ENCODE results near the gene PDLIM5.

The PDLIM5 gene

GRCh38 chr4:94436512-94436911 is 15.2 kb upstream of the PDLIM5 start:
- TF ChIP-seq ZBTB7A (IDR thresholded peaks at IDR 0.05; ENCODE audit: low read depth) (no peak), USF1 (IDR thresholded peaks at IDR 0.05) (no peak), FOXM1 (IDR thresholded peaks at IDR 0.05; ENCODE audit: borderline replicate concordance, low read depth) (no peak), TEAD4 (IDR thresholded peaks at IDR 0.05) (no peak), EP300 (IDR thresholded peaks at IDR 0.05; ENCODE audit: borderline replicate concordance) (no peak), RAD21 (IDR thresholded peaks at IDR 0.05; ENCODE audit: low read depth) (no peak), EGR1 (IDR thresholded peaks at IDR 0.05) (no peak), REST (IDR thresholded peaks at IDR 0.05; ENCODE audit: low read depth) (no peak), TAF1 (IDR thresholded peaks at IDR 0.05; ENCODE audit: low read depth) (no peak), TCF12 (IDR thresholded peaks at IDR 0.05; ENCODE audit: low read depth) (no peak), CREB1 (IDR thresholded peaks at IDR 0.05; ENCODE audit: low read depth) (no peak), CEBPB (IDR thresholded peaks at IDR 0.05) (no peak), NFIC (IDR thresholded peaks at IDR 0.05) (no peak), YY1 (IDR thresholded peaks at IDR 0.05; ENCODE audit: low read depth) (no peak), MAX (IDR thresholded peaks at IDR 0.05) (no peak)

GRCh38 chr4:94439606-94440005 is 12.1 kb upstream of the PDLIM5 start:
- TF ChIP-seq CEBPB (IDR thresholded peaks at IDR 0.05): no peak
- TF ChIP-seq TAF1 (IDR thresholded peaks at IDR 0.05; ENCODE audit: low read depth): no peak
- no peak for TF ChIP-seq EP300 (IDR thresholded peaks at IDR 0.05; ENCODE audit: borderline replicate concordance)
- no peak for TF ChIP-seq YY1 (IDR thresholded peaks at IDR 0.05; ENCODE audit: low read depth)
- TF ChIP-seq FOXM1 (IDR thresholded peaks at IDR 0.05; ENCODE audit: borderline replicate concordance, low read depth): no peak
- no peak for TF ChIP-seq TEAD4 (IDR thresholded peaks at IDR 0.05)
- no peak for TF ChIP-seq EGR1 (IDR thresholded peaks at IDR 0.05)
- TF ChIP-seq RAD21 (IDR thresholded peaks at IDR 0.05; ENCODE audit: low read depth): no peak
- no peak for TF ChIP-seq ZBTB7A (IDR thresholded peaks at IDR 0.05; ENCODE audit: low read depth)
- no peak for TF ChIP-seq MAX (IDR thresholded peaks at IDR 0.05)
- no peak for TF ChIP-seq REST (IDR thresholded peaks at IDR 0.05; ENCODE audit: low read depth)
- TF ChIP-seq NFIC (IDR thresholded peaks at IDR 0.05): no peak
- no peak for TF ChIP-seq CREB1 (IDR thresholded peaks at IDR 0.05; ENCODE audit: low read depth)
- no peak for TF ChIP-seq TCF12 (IDR thresholded peaks at IDR 0.05; ENCODE audit: low read depth)
- TF ChIP-seq USF1 (IDR thresholded peaks at IDR 0.05): no peak

- TF ChIP-seq MAX (IDR thresholded peaks at IDR 0.05) (no peak), TEAD4 (IDR thresholded peaks at IDR 0.05) (no peak)
These were observed 9.9 kb upstream of the PDLIM5 start for GRCh38 chr4:94441838-94442237.

GRCh38 chr4:94442251-94442650 is 9.5 kb upstream of the PDLIM5 start:
- TF ChIP-seq TEAD4 (IDR thresholded peaks at IDR 0.05) (no peak), EP300 (IDR thresholded peaks at IDR 0.05; ENCODE audit: borderline replicate concordance) (no peak), MAX (IDR thresholded peaks at IDR 0.05) (no peak), CREB1 (IDR thresholded peaks at IDR 0.05; ENCODE audit: low read depth) (no peak), TCF12 (IDR thresholded peaks at IDR 0.05; ENCODE audit: low read depth) (no peak), EGR1 (IDR thresholded peaks at IDR 0.05) (no peak), ZBTB7A (IDR thresholded peaks at IDR 0.05; ENCODE audit: low read depth) (no peak), YY1 (IDR thresholded peaks at IDR 0.05; ENCODE audit: low read depth) (no peak), USF1 (IDR thresholded peaks at IDR 0.05) (no peak), NFIC (IDR thresholded peaks at IDR 0.05) (no peak), FOXM1 (IDR thresholded peaks at IDR 0.05; ENCODE audit: borderline replicate concordance, low read depth) (no peak), TAF1 (IDR thresholded peaks at IDR 0.05; ENCODE audit: low read depth) (no peak), RAD21 (IDR thresholded peaks at IDR 0.05; ENCODE audit: low read depth) (no peak), REST (IDR thresholded peaks at IDR 0.05; ENCODE audit: low read depth) (no peak), CEBPB (IDR thresholded peaks at IDR 0.05) (no peak)
